ENCODE measurements around the gene TMED6. TPM values are rescaled to one million over a fixed set of nuclear protein-coding genes. Genes with fewer than 3 reads are reported as not detected.

The TMED6 gene
- total and polyA plus RNA-seq, 2 of the 8 experiments (the other 6 are each of a cell fraction or from before 2014, with no cell fraction given) = not detected

DNA sequence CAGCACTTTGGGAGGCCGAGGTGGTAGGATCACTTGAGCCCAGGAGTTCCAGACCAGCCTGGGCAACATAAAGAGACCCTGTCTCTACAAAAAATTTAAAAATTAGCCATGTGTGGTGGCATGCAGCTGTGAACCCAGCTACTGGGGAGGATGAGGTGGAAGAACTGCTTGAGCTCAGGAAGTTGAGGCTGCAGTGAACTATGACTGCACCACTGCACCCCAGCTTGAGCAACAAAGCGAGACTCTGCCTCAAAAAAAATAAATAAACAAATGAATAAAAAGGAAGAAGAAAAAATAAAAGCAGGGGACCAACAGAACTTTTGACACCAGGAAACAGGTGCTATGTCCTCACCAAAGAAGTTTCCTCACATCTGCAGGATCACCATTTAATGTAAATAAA lies 20.0 kb upstream of the TMED6 start (continued):
- TF ChIP-seq, protein P1, sequence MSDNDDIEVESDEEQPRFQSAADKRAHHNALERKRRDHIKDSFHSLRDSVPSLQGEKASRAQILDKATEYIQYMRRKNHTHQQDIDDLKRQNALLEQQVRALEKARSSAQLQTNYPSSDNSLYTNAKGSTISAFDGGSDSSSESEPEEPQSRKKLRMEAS (IDR thresholded peaks at IDR 0.05) = no peak
- TF ChIP-seq KDM5A (IDR thresholded peaks at IDR 0.05; ENCODE audit: low read length) = no peak
- TF ChIP-seq GTF2F1 (IDR thresholded peaks at IDR 0.05; ENCODE audit: borderline replicate concordance, low read depth, low read length) = no peak
- no peak for TF ChIP-seq SP2 (IDR thresholded peaks at IDR 0.05; ENCODE audit: low read length)
- TF ChIP-seq SAP30 (IDR thresholded peaks at IDR 0.05; ENCODE audit: insufficient read depth, insufficient replicate concordance, low read length) = no peak
- TF ChIP-seq, protein P2, sequence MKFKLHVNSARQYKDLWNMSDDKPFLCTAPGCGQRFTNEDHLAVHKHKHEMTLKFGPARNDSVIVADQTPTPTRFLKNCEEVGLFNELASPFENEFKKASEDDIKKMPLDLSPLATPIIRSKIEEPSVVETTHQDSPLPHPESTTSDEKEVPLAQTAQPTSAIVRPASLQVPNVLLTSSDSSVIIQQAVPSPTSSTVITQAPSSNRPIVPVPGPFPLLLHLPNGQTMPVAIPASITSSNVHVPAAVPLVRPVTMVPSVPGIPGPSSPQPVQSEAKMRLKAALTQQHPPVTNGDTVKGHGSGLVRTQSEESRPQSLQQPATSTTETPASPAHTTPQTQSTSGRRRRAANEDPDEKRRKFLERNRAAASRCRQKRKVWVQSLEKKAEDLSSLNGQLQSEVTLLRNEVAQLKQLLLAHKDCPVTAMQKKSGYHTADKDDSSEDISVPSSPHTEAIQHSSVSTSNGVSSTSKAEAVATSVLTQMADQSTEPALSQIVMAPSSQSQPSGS (IDR thresholded peaks at IDR 0.05; ENCODE audit: low read length) = no peak
